ENCODE data around the gene CPT1C. TPM values are rescaled to one million over a fixed set of nuclear protein-coding genes. Genes with fewer than 3 reads are reported as not detected.

The CPT1C gene
- total RNA-seq, 1 donor from 2014 or later: 60.9 TPM

DNA sequence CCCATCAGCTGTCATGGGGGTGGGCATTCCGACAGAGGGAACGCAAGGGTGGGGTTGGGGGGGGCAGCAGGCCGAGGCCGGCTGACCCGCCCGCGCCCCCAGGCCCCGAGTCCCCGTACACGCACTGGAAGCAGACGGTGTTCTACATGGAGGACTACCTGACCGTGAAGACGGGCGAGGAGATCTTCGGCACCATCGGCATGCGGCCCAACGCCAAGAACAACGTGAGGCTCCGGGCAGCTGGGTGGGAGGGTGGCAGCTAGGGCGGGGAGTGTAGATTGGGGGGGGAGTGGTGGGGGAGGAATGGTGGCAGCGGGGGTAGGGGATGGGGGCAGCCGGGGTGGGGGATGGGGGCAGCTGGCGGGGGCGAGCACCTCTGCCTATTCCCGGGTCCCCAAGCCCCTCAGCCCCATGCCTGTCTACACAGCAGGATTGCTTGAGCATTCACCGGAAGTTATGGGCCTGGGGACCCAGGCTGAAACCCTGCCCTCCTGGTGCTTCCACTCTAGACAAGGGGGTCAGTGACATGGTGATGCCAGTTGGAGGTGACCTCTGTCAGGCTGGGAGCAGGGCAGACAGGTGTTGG is 4.3 kb upstream of the CPT1C start:
- no peaks in the 10 kb centered on the region for H3K9me3 Mint-ChIP-seq
- H3K27ac Mint-ChIP-seq: no peak overlapping the region
- no peak overlapping the region for H3K4me3 Mint-ChIP-seq
- DNase-seq (ENCODE audit: low spot score in 2 of 2, unreplicated experiment in 2 of 2): no peak
- peaks cover 21% of the 10 kb centered on the region for H3K36me3 Mint-ChIP-seq
- TF ChIP-seq CTCF (IDR thresholded peaks at IDR 0.05; ENCODE audit: unreplicated experiment): no peak
- H3K27me3 Mint-ChIP-seq (ENCODE audit: low read depth): peaks cover 6% of the 10 kb centered on the region
- H3K4me1 Mint-ChIP-seq: peaks cover 21% of the 10 kb centered on the region

DNA sequence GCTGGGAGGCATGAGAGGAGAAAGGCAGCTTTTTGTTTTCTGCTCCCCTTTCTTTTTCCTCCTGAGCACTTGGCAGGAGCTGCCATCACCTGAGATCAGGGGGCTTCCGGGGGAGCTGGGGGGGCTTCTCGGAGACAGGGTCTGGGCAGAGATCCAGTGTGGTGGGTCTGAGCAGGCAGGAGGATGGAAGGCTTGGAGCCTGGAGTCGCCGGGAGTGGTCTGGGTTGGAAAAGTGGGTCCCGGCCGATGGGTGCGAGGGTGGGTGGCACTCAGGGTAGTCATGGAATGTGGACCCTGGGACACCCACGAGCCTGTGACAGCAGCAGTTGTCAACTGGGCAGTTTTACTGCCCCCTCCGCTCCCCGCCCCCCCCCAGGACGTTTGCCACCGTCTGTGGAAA is 3.8 kb upstream of the CPT1C start:
- TF ChIP-seq CTCF (IDR thresholded peaks at IDR 0.05; ENCODE audit: unreplicated experiment): no peak
- peaks cover 21% of the 10 kb centered on the region for H3K36me3 Mint-ChIP-seq
- H3K4me1 Mint-ChIP-seq: peaks cover 22% of the 10 kb centered on the region
- no peak for DNase-seq (ENCODE audit: low spot score in 2 of 2, unreplicated experiment in 2 of 2)
- no peak overlapping the region for H3K4me3 Mint-ChIP-seq
- H3K27me3 Mint-ChIP-seq (ENCODE audit: low read depth): peaks cover 6% of the 10 kb centered on the region
- no peak overlapping the region for H3K27ac Mint-ChIP-seq
- no peaks in the 10 kb centered on the region for H3K9me3 Mint-ChIP-seq

DNA sequence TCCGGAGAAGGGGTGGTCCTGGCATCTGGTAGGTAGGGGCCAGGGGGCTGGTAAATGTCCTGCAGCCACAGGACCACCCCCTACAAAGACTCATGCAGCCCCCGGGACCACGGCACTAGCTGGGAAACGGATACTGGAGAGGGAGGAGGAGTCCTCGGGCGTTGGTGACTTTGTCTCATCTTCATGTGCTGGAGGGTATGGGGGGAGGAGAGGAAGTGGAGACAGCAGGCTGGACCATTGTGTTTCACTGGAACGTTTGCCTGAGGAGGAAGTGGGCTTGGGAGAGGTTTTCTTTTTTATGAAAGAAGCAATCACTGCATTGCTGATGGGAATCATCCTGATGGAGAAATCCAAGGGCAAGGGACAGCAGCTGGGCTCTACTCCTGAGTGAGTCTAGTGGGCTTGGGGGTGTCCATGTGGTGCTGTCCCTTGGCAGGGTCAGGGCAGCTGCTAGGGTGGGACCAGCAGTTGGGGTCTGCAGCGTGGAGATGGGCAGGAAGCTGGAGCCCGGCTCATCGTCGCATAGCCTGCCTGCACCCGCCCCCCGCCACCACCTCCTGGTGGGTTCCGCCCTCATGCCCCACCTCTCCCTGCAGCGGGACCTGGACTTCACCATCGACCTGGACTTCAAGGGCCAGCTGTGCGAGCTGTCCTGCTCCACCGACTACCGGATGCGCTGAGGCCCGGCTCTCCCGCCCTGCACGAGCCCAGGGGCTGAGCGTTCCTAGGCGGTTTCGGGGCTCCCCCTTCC is 3.2 kb upstream of the CPT1C start:
- Mint-ChIP-seq H3K27ac (peak overlapping the region; percentile 54), H3K4me1 (peaks cover 22% of the 10 kb centered on the region), H3K27me3 (ENCODE audit: low read depth) (peaks cover 6% of the 10 kb centered on the region), H3K9me3 (no peaks in the 10 kb centered on the region), H3K36me3 (peaks cover 17% of the 10 kb centered on the region), H3K4me3 (no peak overlapping the region)
- no peak for DNase-seq (ENCODE audit: low spot score in 2 of 2, unreplicated experiment in 2 of 2)
- no peak for TF ChIP-seq CTCF (IDR thresholded peaks at IDR 0.05; ENCODE audit: unreplicated experiment)

GRCh38 chr19:49688531-49689132 is 2.3 kb upstream of the CPT1C start:
- H3K27me3 Mint-ChIP-seq (ENCODE audit: low read depth): peaks cover 6% of the 10 kb centered on the region
- H3K36me3 Mint-ChIP-seq: peaks cover 17% of the 10 kb centered on the region
- no peak for DNase-seq (ENCODE audit: low spot score in 2 of 2, unreplicated experiment in 2 of 2)
- TF ChIP-seq CTCF (IDR thresholded peaks at IDR 0.05; ENCODE audit: unreplicated experiment): no peak
- peaks cover 22% of the 10 kb centered on the region for H3K4me1 Mint-ChIP-seq
- no peak overlapping the region for H3K4me3 Mint-ChIP-seq
- H3K27ac Mint-ChIP-seq: peak overlapping the region; percentile 66
- no peaks in the 10 kb centered on the region for H3K9me3 Mint-ChIP-seq

- Mint-ChIP-seq H3K4me1 (peaks cover 22% of the 10 kb centered on the region), H3K9me3 (no peaks in the 10 kb centered on the region), H3K27me3 (ENCODE audit: low read depth) (peaks cover 6% of the 10 kb centered on the region), H3K4me3 (peak within 1 kb of the TSS; percentile 77), H3K36me3 (peaks cover 16% of the 10 kb centered on the region), H3K27ac (peak within 1 kb of the TSS; percentile 91)
- TF ChIP-seq CTCF (IDR thresholded peaks at IDR 0.05; ENCODE audit: unreplicated experiment): peak; percentile 34
- DNase-seq (ENCODE audit: low spot score in 2 of 2, unreplicated experiment in 2 of 2): peak in 1 of 2 experiments; percentile 63
Observed at GRCh38 chr19:49689133-49690078, 1.5 kb upstream of the CPT1C start, which contains the start of gene ADM5. TSS of gene ADM5 (plus strand) at chr19:49689594. CDS start at chr19:49689838, 244 bp downstream.
